ENCODE data around the gene KCNJ9. TPM values are rescaled to one million over a fixed set of nuclear protein-coding genes. Genes with fewer than 3 reads are reported as not detected.

Gene KCNJ9
- not detected in 2 replicates for total RNA-seq

DNA sequence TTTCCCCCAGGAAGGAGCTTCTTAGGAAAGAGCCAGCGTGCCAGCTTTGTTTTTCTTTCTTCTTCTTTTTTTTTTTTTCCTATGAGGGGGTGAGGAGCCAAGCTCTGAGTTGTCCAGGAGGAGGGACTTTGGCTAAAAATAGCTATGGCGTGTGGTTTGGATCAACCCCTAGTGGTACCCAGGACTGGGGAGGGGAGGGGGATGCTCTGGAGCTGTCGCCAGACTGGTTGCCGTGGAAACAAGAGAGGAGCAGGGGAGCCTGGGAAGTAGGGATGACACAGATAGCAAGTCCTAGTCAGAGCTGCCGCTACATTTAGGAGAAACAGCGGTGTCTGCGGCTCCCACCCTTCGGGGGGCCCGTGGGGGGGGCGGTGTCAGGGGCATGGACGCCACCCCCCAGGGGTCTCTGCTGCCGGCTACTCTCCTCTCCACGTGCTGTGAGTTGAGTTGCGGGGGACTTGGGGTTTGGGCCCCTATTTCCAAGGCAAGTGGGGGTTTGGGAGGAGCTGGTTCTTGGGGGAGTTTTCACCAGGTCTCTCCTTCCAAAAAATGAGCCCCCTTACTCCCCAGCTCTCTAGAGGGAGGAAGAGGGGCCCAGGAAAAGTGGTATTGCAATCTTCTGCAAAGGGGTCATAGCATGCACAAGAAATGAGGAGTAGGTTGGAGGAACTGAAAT is at the start of gene KCNJ9:
TSS of gene KCNJ9 (plus strand) at position 278 of the 676 bp plus-strand sequence. CDS start 2,493 bp downstream, outside the sequence.

GRCh38 chr1:160069460-160070231 is 11.7 kb upstream of the KCNJ9 start, which contains the start of gene KCNJ10:
KCNJ10 (minus strand) TSS chr1:160070160; CDS start chr1:160042532, 27,628 bp downstream.

GRCh38 chr1:160097911-160098851 is 16.8 kb downstream of the KCNJ9 start, which contains the start of gene IGSF8:
IGSF8 (minus strand) TSS chr1:160098619; CDS start chr1:160098472, 147 bp downstream.

GRCh38 chr1:160115545-160116282 is 34.4 kb downstream of the KCNJ9 start, which contains the start of gene ATP1A2:
ATP1A2 (plus strand) TSS chr1:160115759; CDS start chr1:160115862, 103 bp downstream.

Other genes with a start within 250 kb of the KCNJ9 start
- gene VSIG8, start 218.9 kb upstream of the KCNJ9 start, total RNA-seq, result not detected in 2 replicates
- gene CFAP45, start 181.4 kb upstream of the KCNJ9 start, total RNA-seq, result under 0.01 and 0.17 TPM in 2 replicates
- 91.4 and 105 TPM in 2 replicates for gene TAGLN2, start 156.0 kb upstream of the KCNJ9 start, total RNA-seq
- gene IGSF9, start 135.9 kb upstream of the KCNJ9 start, total RNA-seq, result not detected in 2 replicates
- gene SLAMF9, start 127.3 kb upstream of the KCNJ9 start, total RNA-seq, result not detected in 2 replicates
- 3.1 and 4.3 TPM in 2 replicates for gene PIGM, start 49.5 kb upstream of the KCNJ9 start, total RNA-seq
- not detected in 2 replicates for gene KCNJ10, start 11.4 kb upstream of the KCNJ9 start, total RNA-seq
- 6.5 and 7.7 TPM in 2 replicates for gene IGSF8, start 17.1 kb downstream of the KCNJ9 start, total RNA-seq
- gene ATP1A2, start 34.2 kb downstream of the KCNJ9 start, total RNA-seq, result not detected in 2 replicates
- gene ATP1A4, start 70.1 kb downstream of the KCNJ9 start, total RNA-seq, result not detected in 2 replicates
- not detected in 2 replicates for gene CASQ1, start 109.0 kb downstream of the KCNJ9 start, total RNA-seq
- gene PEA15, start 123.8 kb downstream of the KCNJ9 start, total RNA-seq, result 57.3 and 59.6 TPM in 2 replicates
- 71.6 and 81.7 TPM in 2 replicates for gene DCAF8, start 181.0 kb downstream of the KCNJ9 start, total RNA-seq
- gene PEX19, start 203.6 kb downstream of the KCNJ9 start, total RNA-seq, result 29.3 and 32.2 TPM in 2 replicates

All from dermis lymphatic vessel endothelial cell (primary cell).